Measurements from ENCODE around the gene ZEB2.

ZEB2 gene

DNA sequence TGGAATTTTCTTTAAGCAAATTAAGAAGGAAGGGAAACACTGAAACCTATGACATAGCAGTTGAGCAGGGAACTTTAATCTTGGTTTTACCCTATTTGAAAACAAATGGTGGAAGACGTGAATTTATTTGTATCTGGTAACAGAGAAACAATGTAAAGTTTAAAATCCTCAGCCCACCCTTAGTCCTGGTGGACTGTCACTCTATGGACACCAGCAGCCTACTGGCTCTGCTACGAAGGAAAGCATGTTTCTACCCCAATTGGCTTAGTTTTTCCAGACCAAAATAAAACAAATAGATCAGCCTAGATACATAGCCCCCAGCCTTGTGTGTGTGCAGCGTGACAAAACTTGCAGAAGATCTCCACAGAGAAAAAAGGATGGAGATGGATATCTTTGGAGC lies 7.4 kb downstream of the ZEB2 start:
- DNase-seq = no peak

DNA sequence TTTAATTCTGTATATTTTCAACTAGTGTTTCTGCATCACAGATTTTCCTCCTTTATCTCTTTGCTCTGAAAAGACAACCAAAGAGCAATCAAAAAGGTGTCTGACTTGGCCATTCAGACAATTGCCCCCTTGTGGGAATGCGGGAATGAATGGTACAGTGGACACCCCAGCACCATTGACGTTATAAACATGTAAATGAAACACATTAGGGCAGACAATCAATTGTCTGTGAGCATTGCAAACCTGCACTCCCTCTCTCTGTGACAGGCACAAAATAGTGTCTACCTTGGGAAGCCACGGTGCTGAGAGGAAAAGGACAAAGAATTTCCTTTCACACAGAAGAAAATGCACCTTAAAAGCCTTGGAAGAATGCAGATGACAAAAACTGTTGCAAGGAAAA lies 8.0 kb downstream of the ZEB2 start:
- DNase-seq = no peak

DNA sequence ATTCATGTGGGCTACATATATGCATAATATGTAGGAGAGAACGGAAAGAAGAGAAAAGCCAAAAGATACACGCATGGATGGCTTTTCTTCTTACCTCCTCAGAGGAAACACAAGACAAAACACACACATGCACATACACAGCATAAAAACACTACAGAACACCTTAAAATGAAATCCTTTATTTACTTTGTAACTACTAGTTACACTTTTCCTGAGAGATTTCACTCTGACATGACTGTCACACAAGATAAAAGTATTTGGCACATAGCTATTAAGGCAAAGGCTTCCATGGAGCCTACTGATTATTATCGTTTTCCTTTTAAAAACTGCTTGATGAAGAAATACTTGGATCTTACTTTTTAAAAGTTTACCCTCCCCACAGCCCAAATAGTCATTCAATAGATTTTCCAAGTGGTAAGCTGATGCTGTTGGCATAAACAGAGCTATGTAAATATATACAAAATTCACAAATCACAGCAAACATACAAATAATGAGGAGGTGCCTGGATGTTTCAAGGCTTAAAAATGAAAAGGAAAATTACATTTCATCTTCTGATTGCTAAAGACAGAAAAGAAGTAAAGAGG lies 8.6 kb downstream of the ZEB2 start:
- DNase-seq = no peak

DNA sequence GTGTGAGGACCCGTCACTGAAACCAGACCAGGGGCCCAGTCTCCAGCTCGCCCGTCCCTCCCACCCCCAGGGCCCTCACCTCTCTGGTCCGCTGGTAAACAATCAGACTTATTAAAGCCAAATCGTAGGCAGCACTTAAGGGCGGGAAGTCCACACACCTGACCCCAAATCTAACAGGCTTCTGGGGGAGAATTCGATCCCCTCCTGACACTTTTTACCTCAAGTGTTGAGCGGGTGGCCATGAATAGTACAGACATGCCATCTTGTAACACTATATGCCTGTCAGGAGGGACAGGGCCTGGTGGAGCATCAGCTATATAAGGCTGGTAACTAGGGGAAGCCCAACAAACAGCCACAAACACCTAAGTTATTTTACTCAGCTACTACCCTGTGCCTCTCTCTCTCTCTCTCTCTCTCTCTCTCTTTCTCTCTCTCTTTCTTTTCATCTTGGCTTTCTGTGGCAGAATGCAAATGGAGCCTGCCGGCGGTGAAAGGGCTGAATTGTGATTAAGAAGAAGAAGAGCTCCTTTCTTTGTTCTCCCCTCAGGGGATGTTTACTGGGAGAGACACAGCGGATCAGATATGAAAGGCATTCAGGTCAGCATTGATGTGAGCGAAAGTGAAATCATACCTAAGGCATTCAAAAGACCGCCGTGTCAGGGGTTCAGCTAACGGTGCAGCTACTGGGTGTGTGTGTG lies 9.5 kb downstream of the ZEB2 start:
- peak; percentile 31 for DNase-seq

DNA sequence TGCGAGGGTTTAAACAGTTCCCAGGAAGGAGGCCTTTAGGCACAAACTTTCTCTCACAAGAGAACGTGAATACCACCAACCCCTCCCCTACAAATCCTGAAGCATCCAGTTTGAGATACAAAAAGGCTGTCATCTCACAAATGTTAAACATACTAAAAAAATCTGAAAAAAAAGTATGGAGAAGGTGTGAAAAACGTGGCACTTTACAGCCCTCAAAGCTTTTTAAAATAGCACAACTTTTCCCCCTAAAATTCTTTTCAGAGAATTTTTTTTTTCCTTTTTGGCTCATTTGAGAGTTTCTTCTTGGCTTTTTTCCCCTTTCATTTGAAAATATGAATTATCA lies 10.1 kb downstream of the ZEB2 start:
- DNase-seq = no peak

DNA sequence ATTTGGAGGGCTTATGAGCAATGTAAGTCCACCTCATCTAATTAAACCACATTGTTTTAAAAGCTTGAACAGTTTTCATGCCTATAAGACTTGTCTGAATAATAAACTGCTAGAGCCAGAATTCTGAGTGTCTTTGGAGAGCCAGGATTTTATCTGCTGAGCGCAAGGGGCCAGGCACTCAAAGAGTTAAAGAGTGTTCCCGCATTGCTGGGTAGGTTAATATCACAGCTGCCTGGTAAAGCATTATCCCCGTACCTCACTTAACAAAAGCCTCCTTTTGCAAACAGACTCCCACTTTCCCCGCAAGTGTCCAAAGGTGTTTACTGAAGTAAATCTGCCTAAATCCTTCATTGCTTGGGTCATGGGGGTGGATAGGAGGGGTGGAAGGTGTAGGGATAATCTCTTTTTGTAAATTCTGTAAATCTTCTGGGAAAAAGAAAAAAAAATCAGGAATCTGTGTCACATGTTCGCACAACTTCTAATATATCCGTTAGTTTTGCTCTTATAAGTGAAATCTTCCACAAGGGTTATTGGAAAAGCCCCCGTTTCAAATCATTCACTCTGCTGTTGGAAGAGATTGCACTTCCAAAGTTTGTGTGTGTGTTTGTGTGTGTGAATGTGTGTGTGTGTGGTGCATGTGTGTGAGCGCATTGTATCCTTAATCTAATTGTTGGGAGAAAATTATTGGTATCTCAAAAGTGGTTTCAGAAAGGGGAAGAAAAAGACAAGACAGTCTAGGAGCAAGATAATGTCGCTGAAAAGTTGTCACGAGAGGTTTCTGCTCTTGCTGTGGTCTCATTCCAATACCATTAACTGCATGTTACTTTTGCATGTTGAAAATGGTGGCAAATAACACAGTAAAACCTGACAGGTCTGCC lies 10.7 kb downstream of the ZEB2 start:
- DNase-seq = no peak

DNA sequence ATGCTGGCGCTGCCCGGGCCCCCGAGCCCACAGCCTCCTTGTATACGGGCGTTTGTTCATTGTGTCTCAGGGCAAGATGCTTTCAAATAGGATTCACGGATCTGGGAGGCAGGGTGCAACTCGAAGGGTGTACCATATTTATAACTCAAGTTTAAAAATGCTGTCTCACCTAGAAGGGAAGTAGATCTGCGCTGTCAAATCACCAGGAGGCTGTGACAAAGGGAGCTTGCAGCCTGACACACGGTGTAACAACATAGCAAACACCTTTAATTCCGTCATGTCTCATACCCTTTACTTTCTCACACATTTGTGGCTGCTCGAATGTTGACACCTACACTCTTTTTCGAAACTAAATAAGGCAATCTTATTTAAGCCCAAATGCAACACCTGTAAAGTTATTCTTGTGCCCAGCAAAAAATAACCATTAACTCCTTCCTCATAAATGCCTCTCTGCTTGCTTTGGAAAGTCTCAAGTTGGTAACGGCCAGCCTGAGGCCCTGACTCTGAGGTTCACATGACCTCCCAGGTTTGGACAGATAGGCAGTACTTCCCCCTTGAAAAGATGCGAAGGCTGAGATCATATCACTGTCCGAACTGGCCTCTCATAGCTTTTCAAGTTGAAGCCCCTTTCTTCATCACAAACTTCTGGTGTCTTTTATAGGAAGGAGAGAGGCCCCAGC lies 11.6 kb downstream of the ZEB2 start:
- no peak for DNase-seq

DNA sequence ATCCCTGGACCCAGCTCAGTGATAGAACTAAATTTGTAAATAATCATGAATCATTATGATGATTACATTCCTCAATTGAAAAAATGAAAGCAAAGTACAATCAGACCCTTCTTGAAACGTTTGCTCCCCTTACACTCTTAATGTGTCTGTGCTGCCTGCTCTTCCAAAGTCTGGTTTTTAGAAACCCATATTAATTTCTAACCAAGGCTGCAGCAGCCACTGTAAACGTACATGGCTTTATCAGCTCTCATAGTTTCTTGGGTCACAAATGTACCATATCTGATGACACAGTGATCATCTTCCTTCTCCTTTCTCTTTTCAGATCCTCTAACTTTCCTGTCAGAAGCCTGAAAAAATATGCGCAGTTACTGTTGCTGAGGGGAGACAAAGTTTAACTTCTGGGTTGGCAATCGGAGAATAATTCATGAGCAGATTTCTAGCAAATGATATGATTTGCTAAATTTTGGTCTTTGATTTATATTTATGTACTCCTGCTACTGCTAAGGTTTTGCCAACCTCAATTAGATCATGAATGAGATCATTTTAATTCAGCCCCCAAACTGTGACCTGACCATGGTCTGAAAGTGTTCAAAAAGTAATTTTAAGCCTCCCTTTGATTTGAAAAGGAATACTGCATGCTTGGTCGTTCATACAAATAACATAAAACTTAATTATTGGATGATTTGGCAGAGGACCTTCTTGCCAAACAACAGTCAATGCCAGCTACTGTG lies 12.3 kb downstream of the ZEB2 start:
- no peak for DNase-seq

DNA sequence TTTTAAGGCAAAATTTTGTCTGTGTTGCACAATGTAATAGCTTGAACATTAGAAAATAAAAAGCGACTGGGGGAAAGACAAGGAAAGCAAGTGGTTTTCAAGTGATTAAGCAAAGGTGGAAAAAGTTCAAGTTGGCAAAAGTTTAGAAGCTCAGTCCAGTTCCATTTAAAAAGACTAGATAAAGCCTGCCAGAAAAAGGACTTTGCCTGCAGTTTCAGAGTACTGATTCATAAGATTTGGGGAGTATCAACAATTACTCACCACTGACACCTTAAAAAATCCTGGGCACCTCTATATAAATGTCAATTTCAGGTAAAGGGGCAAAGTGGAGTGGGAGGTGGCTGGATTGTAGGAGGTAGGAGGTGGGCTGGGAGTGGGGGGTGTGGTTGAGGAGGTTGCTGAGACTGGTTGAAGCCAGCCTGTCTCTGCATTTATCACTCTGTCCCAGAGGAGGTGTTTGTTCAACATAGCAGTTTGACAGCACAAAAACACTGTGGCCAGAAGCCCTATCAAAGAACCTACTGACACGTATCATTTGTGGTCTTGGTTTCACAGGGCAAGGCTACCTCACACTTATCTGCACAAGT lies 14.6 kb downstream of the ZEB2 start:
- no peak for DNase-seq

DNA sequence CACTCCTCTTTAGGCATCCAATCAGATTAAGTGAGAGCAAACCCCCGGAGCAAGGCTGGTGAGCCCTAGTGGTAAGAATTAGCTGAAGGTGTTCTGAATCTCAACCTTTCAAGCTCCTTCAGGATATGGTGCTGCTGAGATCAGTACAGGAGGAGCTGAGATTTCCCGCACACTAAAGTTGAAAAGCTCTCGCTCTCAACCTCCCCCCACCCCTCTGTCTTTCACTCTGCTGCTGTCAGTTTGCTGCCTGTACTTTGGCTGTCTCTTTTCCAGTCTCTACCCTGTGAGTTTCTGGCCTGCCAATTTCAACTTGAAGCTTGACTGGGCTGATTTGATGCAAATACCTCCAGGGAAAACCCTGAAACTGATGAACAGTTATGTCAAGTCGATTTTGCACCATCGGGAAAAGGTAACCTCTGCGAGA lies 15.7 kb downstream of the ZEB2 start:
- peak; percentile 23 for DNase-seq

DNA sequence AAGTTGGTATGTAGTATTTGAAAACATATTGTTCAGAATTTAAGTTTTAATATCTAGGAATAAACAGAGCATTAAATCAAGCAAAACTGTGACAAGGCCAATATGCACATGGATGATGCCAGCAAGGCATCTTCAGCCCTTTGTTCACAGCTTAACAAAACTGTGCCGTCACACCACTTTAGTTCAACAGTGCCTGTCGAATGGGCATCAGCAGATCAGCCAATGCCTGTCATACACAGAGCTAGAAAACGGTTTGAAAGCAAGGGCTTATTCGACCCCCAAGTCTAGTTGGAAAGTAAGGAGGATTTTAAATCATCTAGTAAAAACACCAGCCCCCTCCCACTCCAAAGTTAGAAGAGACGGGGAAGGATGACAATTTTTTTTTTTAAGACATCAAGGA lies 16.7 kb downstream of the ZEB2 start:
- DNase-seq = no peak

DNA sequence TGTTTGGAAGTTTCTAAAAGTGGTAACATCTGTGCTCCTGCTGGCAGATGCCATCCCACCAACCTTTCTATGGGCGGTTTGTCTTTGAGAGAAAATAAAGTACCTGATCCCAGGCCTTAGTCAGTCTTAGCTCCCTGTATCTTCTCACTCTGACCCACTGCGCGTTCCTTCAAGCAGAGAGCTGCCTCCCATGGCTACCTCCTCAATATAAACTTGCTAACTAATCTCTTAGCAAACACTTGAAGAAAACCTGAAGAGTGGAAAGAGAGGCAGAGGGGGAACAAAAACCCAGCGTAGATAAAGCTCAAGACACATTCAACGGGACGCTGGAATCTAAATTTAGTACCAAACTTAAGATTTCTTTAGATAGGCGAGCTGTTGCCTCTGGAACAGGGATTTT lies 17.6 kb downstream of the ZEB2 start:
- DNase-seq = no peak

DNA sequence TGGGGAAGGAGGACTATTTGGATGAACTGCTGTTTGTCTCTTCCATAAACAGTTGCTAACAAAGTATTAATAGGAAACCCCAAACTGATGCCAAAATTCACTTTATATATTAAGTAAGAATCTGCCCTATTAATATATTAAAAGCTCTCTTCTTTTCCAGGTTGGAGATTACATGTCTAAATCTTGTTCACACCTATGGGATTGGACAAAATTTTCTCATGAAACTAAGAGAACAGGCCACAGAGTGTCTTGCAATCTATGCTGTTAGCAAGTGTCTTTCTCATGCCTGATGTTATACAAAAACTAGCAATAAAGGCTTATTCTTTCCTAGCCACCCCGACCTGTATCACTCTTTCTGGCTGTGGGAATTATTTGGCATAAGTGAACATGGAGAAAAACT lies 18.3 kb downstream of the ZEB2 start:
- DNase-seq = no peak

DNA sequence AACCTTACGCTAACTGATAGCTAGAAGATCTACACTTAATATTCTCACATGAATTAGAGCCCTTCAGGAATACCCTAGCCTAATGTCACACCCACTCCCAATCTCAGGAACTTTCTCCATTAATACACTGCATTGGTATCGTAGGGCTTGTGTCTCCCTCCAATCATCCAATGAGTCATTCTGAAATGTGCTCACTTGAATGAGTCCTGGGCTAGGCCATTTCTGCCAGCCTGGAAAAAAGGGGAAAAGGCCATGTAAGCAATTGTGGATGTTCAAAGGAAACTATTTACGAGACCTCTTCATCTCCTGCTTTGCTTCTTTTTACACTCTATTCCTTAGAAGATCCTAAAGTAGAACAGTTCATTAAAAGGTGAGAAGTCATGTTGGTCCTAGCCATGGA lies 18.8 kb downstream of the ZEB2 start:
- DNase-seq = no peak

DNA sequence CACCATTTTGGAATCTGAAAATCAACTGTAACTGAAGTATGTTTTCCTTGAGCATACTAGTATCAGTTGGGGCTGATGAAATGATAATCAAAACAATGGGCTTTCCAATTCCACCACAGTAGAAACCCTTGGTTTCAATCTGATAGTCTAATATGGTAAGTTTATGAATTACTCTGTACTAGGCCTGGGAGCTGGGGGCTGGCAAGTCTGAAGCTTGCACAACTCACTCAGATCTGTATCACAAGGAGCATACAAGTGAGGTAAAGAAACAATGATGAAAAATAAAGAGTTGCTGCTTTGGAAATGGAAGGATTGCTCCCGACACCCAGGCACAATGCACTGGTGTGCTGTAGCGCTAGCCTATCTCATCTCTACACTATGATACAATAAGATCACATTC lies 19.4 kb downstream of the ZEB2 start:
- DNase-seq = no peak

DNA sequence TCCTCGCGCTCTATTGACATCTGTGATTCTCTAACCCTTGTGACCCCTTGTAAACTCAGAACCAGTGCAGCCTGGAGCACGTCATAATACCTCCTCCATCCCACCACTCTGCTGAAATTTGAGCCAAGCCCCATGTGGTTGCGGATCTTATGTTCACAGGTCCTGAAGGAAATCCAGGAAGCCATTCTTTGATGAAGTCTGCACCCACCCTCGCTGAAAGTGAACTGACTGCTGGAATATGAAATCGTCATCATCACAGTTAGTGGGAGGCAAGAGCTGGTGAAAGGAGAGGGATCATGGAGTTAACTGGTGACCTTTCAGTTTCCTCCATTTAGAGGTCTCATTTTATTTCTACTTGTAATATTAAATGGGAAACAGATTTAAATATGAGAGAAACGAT lies 21.6 kb downstream of the ZEB2 start:
- DNase-seq = peak; percentile 75

DNA sequence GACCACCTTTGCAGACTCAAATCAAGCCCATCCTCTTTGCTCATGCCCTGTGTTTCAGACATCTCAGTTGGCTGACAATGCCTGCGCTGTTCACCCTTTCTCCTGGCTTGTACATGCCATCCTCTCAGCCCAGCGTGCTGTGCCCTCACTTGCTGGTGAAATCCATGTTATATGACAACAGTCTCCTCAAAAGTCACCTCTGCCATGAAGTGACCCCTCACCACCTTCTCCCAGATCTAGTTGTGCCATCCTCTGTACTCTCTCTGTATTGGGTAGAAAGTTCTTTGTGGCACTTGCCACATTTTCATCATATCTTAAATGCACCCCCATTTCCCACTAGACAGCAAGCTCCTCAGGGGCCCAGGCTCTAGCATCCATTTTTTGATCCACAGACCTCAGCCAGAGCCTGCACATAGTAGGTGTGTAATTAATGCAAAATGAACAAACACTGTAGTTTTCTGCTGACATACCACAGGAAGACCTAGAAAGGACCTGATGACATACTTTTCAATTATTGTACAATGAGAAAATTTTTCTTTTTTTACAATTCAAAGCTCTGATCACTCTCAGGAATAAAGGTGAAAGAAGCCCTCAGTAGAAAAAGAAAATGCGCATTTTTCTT lies 22.8 kb downstream of the ZEB2 start:
- no peak for DNase-seq

DNA sequence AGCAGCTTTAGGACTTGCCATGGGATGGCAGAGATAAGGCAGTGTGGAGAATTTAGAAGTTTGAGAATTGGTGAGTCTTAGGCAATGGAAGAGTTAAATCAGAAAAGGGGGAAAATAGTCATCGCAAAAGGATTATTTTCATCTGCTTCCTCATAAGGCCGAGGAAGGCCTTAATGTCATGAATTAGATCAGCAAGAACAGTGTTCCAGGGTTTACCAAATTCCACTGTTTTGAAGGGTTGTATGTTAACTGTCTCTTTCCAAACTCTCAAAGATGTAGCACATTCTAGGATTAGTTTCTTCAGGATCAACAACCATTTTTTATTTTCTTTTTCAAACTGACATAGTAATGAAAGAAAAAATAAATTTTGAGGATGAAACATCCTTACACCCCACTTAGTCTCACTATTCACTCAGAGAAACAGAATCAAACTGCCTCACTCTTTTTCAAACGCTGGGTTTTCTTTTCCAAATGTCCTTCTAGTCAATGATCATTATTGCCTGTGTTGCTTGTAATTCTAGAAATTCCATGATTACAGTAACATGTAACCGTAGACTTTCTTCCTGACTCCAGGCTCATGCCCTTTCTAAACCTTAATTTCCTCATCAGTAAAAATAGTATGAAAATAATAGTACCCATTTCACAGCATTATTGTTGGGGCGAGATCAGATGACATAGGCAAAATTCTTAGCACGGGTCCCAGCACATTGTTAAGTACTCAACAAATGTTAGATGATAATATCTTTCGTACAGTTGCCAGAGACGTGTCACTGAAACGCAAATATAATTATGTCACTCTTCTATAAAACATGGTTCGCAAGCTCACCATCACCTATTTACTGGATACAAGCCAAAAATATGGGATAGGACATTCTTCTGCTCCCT lies 23.6 kb downstream of the ZEB2 start:
- DNase-seq = no peak

DNA sequence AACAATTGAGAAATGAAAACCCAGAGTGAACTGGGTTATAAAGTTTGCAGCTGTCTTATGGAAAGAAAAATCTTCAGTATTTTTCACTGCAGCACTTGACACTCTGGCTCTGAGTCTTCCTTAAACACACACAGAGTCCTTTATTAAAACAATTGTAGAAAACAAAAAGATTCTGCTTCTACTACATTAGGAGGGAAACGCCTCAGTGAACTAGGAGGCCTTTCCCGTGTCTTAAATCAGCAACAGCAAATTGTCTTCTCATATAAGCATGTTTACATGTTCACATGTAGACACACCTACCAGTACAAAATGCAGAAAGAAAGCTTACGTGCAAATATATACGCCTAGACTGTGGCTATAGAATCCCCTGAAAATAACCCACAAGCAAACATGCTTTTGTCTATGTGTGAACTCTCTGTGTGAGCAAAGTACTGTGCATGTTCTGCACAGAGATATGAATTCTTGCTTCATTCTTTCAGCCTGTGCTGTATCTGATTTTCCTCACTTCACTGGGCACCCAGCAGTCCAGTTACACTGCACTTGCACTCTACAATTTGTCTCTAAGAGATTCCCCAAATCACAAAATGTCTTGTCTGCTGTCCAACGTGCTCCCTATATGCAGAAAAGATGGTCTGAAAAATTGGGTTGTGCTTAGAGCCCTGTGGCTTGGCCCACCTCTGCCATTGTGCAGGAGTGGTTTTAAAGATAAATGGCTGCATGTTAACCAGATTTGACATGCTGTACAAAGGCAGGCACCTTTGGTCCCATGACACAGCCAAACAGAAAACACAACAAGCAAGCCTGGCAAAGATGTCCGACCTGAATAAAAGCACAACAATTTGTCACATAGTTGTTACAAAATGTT lies 24.5 kb downstream of the ZEB2 start:
- no peak for DNase-seq
